ENCODE results near the gene YARS2. TPM values are rescaled to one million over a fixed set of nuclear protein-coding genes. Genes with fewer than 3 reads are reported as not detected.

YARS2 gene
- total and polyA plus RNA-seq, 2 experiments from 2014 or later, result 73.0 to 76.7 TPM

DNA sequence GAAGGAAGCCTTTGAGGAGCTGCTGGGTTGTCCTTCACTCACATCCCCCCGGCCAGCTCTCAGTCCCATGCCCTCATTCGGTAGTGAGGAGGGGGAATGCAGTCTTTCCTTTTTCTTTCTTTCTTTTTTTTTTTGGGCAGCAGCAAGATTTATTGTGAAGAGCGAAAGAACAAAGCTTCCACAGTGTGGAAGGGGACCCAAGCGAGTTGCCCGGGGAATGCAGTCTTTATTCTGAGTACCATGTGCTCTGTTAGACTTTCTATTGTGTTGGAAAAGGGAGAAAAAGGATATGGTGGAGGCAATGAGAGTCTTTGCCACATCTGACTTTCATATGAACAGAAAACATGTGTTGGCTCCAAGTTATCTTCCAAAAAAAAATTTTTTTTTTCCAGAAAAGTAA is 29.9 kb upstream of the YARS2 start (continued):
- TF ChIP-seq, protein P1, sequence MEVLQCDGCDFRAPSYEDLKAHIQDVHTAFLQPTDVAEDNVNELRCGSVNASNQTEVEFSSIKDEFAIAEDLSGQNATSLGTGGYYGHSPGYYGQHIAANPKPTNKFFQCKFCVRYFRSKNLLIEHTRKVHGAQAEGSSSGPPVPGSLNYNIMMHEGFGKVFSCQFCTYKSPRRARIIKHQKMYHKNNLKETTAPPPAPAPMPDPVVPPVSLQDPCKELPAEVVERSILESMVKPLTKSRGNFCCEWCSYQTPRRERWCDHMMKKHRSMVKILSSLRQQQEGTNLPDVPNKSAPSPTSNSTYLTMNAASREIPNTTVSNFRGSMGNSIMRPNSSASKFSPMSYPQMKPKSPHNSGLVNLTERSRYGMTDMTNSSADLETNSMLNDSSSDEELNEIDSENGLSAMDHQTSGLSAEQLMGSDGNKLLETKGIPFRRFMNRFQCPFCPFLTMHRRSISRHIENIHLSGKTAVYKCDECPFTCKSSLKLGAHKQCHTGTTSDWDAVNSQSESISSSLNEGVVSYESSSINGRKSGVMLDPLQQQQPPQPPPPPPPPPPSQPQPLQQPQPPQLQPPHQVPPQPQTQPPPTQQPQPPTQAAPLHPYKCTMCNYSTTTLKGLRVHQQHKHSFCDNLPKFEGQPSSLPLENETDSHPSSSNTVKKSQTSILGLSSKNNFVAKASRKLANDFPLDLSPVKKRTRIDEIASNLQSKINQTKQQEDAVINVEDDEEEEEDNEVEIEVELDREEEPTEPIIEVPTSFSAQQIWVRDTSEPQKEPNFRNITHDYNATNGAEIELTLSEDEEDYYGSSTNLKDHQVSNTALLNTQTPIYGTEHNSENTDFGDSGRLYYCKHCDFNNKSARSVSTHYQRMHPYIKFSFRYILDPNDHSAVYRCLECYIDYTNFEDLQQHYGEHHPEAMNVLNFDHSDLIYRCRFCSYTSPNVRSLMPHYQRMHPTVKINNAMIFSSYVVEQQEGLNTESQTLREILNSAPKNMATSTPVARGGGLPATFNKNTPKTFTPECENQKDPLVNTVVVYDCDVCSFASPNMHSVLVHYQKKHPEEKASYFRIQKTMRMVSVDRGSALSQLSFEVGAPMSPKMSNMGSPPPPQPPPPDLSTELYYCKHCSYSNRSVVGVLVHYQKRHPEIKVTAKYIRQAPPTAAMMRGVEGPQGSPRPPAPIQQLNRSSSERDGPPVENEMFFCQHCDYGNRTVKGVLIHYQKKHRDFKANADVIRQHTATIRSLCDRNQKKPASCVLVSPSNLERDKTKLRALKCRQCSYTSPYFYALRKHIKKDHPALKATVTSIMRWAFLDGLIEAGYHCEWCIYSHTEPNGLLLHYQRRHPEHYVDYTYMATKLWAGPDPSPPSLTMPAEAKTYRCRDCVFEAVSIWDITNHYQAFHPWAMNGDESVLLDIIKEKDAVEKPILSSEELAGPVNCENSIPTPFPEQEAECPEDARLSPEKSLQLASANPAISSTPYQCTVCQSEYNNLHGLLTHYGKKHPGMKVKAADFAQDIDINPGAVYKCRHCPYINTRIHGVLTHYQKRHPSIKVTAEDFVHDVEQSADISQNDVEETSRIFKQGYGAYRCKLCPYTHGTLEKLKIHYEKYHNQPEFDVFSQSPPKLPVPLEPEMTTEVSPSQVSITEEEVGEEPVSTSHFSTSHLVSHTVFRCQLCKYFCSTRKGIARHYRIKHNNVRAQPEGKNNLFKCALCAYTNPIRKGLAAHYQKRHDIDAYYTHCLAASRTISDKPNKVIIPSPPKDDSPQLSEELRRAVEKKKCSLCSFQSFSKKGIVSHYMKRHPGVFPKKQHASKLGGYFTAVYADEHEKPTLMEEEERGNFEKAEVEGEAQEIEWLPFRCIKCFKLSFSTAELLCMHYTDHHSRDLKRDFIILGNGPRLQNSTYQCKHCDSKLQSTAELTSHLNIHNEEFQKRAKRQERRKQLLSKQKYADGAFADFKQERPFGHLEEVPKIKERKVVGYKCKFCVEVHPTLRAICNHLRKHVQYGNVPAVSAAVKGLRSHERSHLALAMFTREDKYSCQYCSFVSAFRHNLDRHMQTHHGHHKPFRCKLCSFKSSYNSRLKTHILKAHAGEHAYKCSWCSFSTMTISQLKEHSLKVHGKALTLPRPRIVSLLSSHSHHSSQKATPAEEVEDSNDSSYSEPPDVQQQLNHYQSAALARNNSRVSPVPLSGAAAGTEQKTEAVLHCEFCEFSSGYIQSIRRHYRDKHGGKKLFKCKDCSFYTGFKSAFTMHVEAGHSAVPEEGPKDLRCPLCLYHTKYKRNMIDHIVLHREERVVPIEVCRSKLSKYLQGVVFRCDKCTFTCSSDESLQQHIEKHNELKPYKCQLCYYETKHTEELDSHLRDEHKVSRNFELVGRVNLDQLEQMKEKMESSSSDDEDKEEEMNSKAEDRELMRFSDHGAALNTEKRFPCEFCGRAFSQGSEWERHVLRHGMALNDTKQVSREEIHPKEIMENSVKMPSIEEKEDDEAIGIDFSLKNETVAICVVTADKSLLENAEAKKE (CRISPR knock-in tag; IDR thresholded peaks at IDR 0.05), result no peak
- TF ChIP-seq NANOG (IDR thresholded peaks at IDR 0.05; ENCODE audit: borderline replicate concordance), result no peak
- no peak for TF ChIP-seq ZNF114 (CRISPR knock-in tag; IDR thresholded peaks at IDR 0.05)
- no peak for TF ChIP-seq EZH2phosphoT487 (IDR thresholded peaks at IDR 0.05; ENCODE audit: unreplicated experiment)

DNA sequence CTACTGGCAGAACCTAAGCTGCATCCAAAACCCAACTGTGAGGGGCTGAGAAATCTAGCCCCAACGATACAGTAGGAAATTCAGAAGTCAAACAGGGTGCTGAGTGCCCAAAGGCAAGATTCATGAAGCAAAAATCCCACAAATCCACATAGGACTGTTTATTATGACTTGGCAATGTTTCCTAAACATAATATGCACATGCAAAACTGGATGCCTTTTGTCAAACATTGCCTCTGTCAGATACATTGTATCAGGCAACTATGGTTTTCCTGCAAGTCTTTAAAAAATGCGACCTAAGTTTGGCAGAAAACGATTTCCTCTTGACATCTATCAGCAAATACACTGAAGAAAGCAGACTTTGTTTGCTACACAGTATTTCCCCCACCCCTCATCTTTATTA is 27.3 kb upstream of the YARS2 start:
- Mint-ChIP-seq H3K27ac (no peak overlapping the region), H3K4me1 (no peaks in the 10 kb centered on the region; the same call in 2 of the 3 replicates), H3K27me3 (ENCODE audit: insufficient read depth, low read depth, poor library complexity) (no peaks in the 10 kb centered on the region), H3K9me3 (peaks cover 3% of the 10 kb centered on the region; the same call in 2 of the 3 replicates), H3K36me3 (ENCODE audit: low read depth) (peaks cover 3% of the 10 kb centered on the region; the same call in 1 of the 3 replicates), H3K4me3 (no peak overlapping the region)
- Histone ChIP-seq H2AFZ (no peak overlapping the region; the same call in 1 of the 2 replicates), H3K4me2 (no peak overlapping the region), H3K4me1 (ENCODE audit: insufficient read depth) (no peaks in the 10 kb centered on the region), H3K36me3 (ENCODE audit: insufficient read depth) (no peaks in the 10 kb centered on the region), H3K27me3 (ENCODE audit: insufficient read depth) (no peaks in the 10 kb centered on the region), H3F3A (replicated peaks; ENCODE audit: low read depth) (no peaks in the 10 kb centered on the region), H3K79me2 (replicated peaks; ENCODE audit: insufficient read depth) (no peaks in the 10 kb centered on the region), H4K20me1 (replicated peaks; ENCODE audit: insufficient read depth) (no peaks in the 10 kb centered on the region), H3K27ac (ENCODE audit: low read depth) (no peak overlapping the region), H3K4me3 (no peak overlapping the region), H3K9me2 (ENCODE audit: insufficient read depth) (peaks cover 7% of the 10 kb centered on the region)
- ATAC-seq, result no peak
- no peak for DNase-seq (ENCODE audit: low spot score)
- TF ChIP-seq, protein P2, sequence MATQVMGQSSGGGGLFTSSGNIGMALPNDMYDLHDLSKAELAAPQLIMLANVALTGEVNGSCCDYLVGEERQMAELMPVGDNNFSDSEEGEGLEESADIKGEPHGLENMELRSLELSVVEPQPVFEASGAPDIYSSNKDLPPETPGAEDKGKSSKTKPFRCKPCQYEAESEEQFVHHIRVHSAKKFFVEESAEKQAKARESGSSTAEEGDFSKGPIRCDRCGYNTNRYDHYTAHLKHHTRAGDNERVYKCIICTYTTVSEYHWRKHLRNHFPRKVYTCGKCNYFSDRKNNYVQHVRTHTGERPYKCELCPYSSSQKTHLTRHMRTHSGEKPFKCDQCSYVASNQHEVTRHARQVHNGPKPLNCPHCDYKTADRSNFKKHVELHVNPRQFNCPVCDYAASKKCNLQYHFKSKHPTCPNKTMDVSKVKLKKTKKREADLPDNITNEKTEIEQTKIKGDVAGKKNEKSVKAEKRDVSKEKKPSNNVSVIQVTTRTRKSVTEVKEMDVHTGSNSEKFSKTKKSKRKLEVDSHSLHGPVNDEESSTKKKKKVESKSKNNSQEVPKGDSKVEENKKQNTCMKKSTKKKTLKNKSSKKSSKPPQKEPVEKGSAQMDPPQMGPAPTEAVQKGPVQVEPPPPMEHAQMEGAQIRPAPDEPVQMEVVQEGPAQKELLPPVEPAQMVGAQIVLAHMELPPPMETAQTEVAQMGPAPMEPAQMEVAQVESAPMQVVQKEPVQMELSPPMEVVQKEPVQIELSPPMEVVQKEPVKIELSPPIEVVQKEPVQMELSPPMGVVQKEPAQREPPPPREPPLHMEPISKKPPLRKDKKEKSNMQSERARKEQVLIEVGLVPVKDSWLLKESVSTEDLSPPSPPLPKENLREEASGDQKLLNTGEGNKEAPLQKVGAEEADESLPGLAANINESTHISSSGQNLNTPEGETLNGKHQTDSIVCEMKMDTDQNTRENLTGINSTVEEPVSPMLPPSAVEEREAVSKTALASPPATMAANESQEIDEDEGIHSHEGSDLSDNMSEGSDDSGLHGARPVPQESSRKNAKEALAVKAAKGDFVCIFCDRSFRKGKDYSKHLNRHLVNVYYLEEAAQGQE (IDR thresholded peaks at IDR 0.05; ENCODE audit: unreplicated experiment), result no peak
- TF ChIP-seq EZH2 (IDR thresholded peaks at IDR 0.05; ENCODE audit: low read depth, unreplicated experiment) (no peak), STAT1 (IDR thresholded peaks at IDR 0.05; ENCODE audit: unreplicated experiment) (no peak), POLR2AphosphoS5 (IDR thresholded peaks at IDR 0.05; ENCODE audit: low read depth) (no peak), ZNF114 (CRISPR knock-in tag; IDR thresholded peaks at IDR 0.05) (no peak), CREB1 (CRISPR knock-in tag; IDR thresholded peaks at IDR 0.05; ENCODE audit: low read depth) (no peak)
